CD4-positive, alpha-beta T cell treated with Interleukin-6 at 100 ng/mL for 8 hours (primary cell): Measurements from ENCODE around the gene MPI.
"Not testable (repeated sequence)": the region's sequence is repeated elsewhere in the genome, so short reads cannot be mapped to it uniquely, and the experiment has no call there.

ENCODE experiments used
- DNase-seq: peaks from one replicate; pipeline ENCODE4 v3.0.0-alpha.2; 2020; ENCODE audit warnings: mixed read lengths, low spot score

MPI gene

GRCh38 chr15:74892931-74893330 is 3.1 kb downstream of the MPI start:
- DNase-seq: no peak

GRCh38 chr15:74893627-74894026 is 3.8 kb downstream of the MPI start:
- DNase-seq: peak; percentile 68

- not testable (repeated sequence) for DNase-seq
Observed at GRCh38 chr15:74894383-74894782, 4.5 kb downstream of the MPI start.

GRCh38 chr15:74895830-74896229 is 6.0 kb downstream of the MPI start:
- DNase-seq: no peak

- no peak for DNase-seq
Observed at GRCh38 chr15:74896316-74896715, 6.5 kb downstream of the MPI start.

GRCh38 chr15:74897300-74897701 is 7.5 kb downstream of the MPI start:
- DNase-seq: no peak

- peak; percentile 68 for DNase-seq
Observed at GRCh38 chr15:74901612-74902063, 11.8 kb downstream of the MPI start.

GRCh38 chr15:74902295-74903075 is 12.6 kb downstream of the MPI start:
- no peak for DNase-seq

- no peak for DNase-seq
Observed at GRCh38 chr15:74903676-74904075, 13.8 kb downstream of the MPI start.

- DNase-seq: no peak
Observed at GRCh38 chr15:74904190-74904805, 14.5 kb downstream of the MPI start.

GRCh38 chr15:74906067-74906449 is 16.2 kb downstream of the MPI start:
- peak; percentile 14 for DNase-seq

- peak; percentile 75 for DNase-seq
Observed at GRCh38 chr15:74906450-74907162, 16.8 kb downstream of the MPI start, which contains the start of gene FAM219B. Gene FAM219B (minus strand): TSS chr15:74906851. CDS start chr15:74906800, 51 bp downstream.

GRCh38 chr15:74907163-74907870 is 17.5 kb downstream of the MPI start:
- no peak for DNase-seq

GRCh38 chr15:74908635-74909034 is 18.8 kb downstream of the MPI start:
- DNase-seq: no peak

GRCh38 chr15:74913041-74913440 is 23.2 kb downstream of the MPI start:
- no peak for DNase-seq

GRCh38 chr15:74913799-74914198 is 24.0 kb downstream of the MPI start:
- DNase-seq: not testable (repeated sequence)

GRCh38 chr15:74917676-74918075 is 27.8 kb downstream of the MPI start:
- DNase-seq: no peak

- no peak for DNase-seq
Observed at GRCh38 chr15:74920456-74920855, 30.6 kb downstream of the MPI start.

GRCh38 chr15:74924525-74924924 is 34.7 kb downstream of the MPI start:
- DNase-seq: no peak

- no peak for DNase-seq
Observed at GRCh38 chr15:74928771-74929198, 38.9 kb downstream of the MPI start.

GRCh38 chr15:74933573-74933972 is 43.7 kb downstream of the MPI start:
- no peak for DNase-seq

GRCh38 chr15:74935193-74935592 is 45.4 kb downstream of the MPI start:
- not testable (repeated sequence) for DNase-seq
